GM12801 (cell line): ENCODE data around the gene NFKB1.

ENCODE experiments used
- TF ChIP-seq, protein P1 (sequence below): IDR thresholded peaks from one replicate; pipeline ENCODE4 v1.5.1; 2011; ENCODE audit warnings: control low read depth; ENCODE audit not compliant: insufficient read length; ENCODE audit errors: extremely low read depth

Gene NFKB1

DNA sequence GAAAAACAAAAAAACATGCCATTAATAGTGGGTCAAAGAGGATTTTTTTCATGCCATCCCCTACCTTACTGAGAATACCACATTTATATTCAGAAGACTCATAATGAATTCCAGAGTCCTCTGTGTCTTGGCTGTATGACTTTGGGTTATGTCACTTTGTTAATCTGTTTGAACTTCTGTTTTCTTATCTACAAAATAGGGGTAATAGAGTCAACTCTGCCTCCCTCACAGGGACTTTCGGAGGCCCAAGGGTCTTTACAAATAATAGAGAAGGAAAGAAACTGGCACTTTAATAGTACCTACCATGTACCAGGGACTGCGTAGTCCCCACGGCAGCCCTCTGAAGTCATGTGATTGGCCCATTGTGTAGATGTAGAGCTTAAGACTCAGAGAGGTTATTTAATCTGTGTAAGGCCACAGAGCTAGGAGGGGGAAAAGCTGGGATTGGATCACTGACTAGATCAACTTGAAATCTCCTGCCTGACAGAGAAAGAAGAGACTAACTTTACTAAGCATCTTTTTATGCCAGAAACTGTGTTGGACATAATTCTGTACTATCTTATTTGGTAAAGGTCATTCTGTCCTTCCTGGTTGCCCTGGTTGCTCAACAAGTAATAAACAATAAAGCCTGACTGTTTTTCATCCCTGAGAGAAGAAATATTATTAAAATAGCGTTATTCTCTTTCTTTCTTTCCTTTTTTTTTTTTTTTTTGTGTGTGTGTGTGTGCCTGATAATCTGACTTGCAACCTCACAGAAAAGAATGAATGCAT is 59.6 kb downstream of the NFKB1 start:
- TF ChIP-seq, protein P1, sequence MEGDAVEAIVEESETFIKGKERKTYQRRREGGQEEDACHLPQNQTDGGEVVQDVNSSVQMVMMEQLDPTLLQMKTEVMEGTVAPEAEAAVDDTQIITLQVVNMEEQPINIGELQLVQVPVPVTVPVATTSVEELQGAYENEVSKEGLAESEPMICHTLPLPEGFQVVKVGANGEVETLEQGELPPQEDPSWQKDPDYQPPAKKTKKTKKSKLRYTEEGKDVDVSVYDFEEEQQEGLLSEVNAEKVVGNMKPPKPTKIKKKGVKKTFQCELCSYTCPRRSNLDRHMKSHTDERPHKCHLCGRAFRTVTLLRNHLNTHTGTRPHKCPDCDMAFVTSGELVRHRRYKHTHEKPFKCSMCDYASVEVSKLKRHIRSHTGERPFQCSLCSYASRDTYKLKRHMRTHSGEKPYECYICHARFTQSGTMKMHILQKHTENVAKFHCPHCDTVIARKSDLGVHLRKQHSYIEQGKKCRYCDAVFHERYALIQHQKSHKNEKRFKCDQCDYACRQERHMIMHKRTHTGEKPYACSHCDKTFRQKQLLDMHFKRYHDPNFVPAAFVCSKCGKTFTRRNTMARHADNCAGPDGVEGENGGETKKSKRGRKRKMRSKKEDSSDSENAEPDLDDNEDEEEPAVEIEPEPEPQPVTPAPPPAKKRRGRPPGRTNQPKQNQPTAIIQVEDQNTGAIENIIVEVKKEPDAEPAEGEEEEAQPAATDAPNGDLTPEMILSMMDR: no peak

DNA sequence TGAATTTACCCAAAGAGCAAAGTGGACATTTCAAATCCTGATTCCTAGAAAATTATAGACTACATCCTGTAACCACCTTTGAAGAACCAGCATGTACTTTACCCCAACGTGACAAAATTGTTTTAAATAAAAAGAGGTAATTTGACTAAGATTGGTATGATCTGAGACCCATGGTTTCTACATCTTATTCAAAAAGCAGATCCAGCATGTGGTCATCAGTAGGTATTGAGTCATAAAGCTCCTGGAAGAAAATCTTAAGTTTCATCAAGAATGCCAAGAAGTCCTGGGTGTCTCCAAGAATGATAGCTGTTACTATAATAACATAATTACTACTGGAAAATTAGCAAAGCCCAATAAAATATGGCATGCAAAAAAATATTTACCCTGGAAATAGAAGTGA is 61.8 kb downstream of the NFKB1 start:
- TF ChIP-seq, protein P1: no peak

DNA sequence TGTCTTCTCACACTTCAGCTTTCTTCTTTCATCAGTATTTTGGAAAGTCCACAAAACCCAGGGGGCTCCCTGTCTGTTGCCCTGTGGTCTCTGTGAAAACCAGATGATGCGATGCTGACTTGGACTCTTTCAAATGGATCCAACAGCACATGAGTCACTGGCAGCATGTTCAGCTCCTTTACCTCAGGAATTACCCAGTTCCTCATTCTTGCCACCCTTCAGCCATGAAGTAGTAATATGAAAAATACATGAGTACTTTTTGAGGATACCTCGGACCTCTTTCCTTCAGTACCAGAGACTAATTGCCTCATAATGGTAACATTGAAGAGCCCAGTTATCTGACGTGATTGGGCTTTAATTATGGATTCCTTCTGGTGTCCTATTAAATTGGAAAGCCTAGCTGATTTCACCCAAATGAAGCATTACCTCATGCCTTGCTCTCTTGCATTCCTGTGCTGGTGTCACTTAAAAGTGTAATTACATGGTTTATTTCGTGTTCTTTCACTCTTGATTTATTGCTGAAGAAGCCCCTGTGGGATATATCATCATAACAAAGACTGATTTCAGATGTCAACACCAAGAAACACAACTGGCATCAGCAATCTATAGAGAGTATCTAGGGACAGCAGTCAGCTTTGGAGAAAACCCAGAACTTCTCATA is 63.4 kb downstream of the NFKB1 start:
- TF ChIP-seq, protein P1: no peak

- TF ChIP-seq, protein P1: no peak
Observed at GRCh38 chr4:102565696-102566095, 64.5 kb downstream of the NFKB1 start.

DNA sequence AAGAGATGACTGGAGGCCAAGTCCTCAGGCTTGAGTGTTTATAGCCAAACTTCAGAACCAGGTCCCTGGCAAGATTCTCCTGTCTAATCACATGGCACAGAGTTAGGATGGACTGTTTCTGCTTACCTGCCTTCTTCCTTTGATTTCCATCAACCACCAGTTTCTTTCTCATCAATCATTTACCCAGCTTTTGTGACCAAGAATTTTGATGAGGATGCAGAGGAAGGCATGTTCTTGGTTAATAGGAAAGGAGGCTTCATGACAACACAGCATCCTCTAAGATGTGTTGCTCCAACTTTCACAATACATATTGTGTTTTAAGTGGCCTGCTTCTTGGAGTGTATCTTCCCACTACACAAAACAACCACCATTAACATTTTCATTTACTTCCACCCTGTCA is 65.3 kb downstream of the NFKB1 start:
- TF ChIP-seq, protein P1: no peak

GRCh38 chr4:102567427-102567826 is 66.3 kb downstream of the NFKB1 start:
- TF ChIP-seq, protein P1: no peak

DNA sequence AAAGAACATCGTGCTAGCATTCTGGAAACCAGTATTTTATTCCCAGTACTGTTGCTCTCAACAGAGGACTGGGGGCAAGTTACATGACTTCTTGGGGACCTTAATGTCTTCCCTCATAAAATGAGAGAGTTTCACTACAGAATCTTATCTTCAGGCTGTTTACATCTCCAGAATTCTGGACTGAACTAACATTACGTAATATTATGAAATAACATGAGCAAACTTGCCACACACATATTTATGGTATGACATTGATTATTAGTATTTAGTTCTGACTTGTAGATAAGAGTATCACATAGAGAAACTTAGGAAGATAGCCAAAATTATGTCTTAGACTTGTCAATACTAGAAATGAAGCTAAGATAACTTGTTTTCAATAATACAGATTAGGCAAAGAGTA is 68.0 kb downstream of the NFKB1 start:
- TF ChIP-seq, protein P1: no peak
